Trophoblast cell (in vitro differentiated cells and primary cell): ENCODE data around the gene PACS2.

Experiments used
- DNase-seq, 2 donors: peaks; one replicate each; pipeline ENCODE4 v3.0.0-alpha.2; 2016
- H2AFZ ChIP-seq: 2 replicates; pipeline ENCODE4 v1.6.1; 2013; ENCODE audit warnings: low read length, moderate library complexity, mild to moderate bottlenecking; ENCODE audit not compliant: insufficient read depth, poor library complexity
- H2AK5ac ChIP-seq: 2 replicates; pipeline ENCODE4 v1.6.1; 2013; ENCODE audit warnings: mild to moderate bottlenecking, low read length
- H2BK120ac ChIP-seq: 2 replicates; pipeline ENCODE4 v1.6.1; 2013; ENCODE audit warnings: low read length, mild to moderate bottlenecking, moderate library complexity; ENCODE audit not compliant: insufficient read depth, poor library complexity
- H2BK12ac ChIP-seq: 2 replicates; pipeline ENCODE4 v1.6.1; 2013; ENCODE audit warnings: mild to moderate bottlenecking, low read length, moderate library complexity
- H2BK5ac ChIP-seq: 2 replicates; pipeline ENCODE4 v1.6.1; 2013; ENCODE audit warnings: low read length, low read depth, moderate library complexity, mild to moderate bottlenecking; ENCODE audit not compliant: poor library complexity
- H3K14ac ChIP-seq: 2 replicates; pipeline ENCODE4 v1.6.1; 2013; ENCODE audit warnings: mild to moderate bottlenecking, low read length
- H3K18ac ChIP-seq: 2 replicates; pipeline ENCODE4 v1.6.1; 2013; ENCODE audit warnings: mild to moderate bottlenecking, low read length
- H3K23ac ChIP-seq: 2 replicates; pipeline ENCODE4 v1.6.1; 2013; ENCODE audit warnings: low read length
- H3K27ac ChIP-seq: 2 replicates; pipeline ENCODE4 v1.5.1; 2013; ENCODE audit warnings: low read depth, mild to moderate bottlenecking, inconsistent platforms, low read length, moderate library complexity
- H3K27me3 ChIP-seq: 2 replicates; pipeline ENCODE4 v1.6.1; 2013; ENCODE audit warnings: inconsistent platforms, mild to moderate bottlenecking, low read length, moderate library complexity; ENCODE audit not compliant: insufficient read depth
- H3K36me3 ChIP-seq, 2 experiments: 1 replicate in 1 of 2; 2 replicates in 1 of 2; pipeline ENCODE4 v1.6.1; 2013; ENCODE audit warnings: low read length in 2 of 2, mild to moderate bottlenecking in 2 of 2, moderate library complexity in 1 of 2; ENCODE audit not compliant: insufficient read depth in 2 of 2, control insufficient read depth in 1 of 2
- H3K4ac ChIP-seq: 2 replicates; pipeline ENCODE4 v1.6.1; 2013; ENCODE audit warnings: low read depth, mild to moderate bottlenecking, low read length, moderate library complexity
- H3K4me1 ChIP-seq, 2 experiments: 1 replicate in 1 of 2; 2 replicates in 1 of 2; pipeline ENCODE4 v1.6.1; 2013; ENCODE audit warnings: low read length in 2 of 2, mild to moderate bottlenecking in 2 of 2, moderate library complexity in 1 of 2; ENCODE audit not compliant: insufficient read depth in 2 of 2, control insufficient read depth in 1 of 2
- H3K4me2 ChIP-seq: 2 replicates; pipeline ENCODE4 v1.6.1; 2013; ENCODE audit warnings: inconsistent platforms, mild to moderate bottlenecking, low read length, moderate library complexity
- H3K4me3 ChIP-seq: 2 replicates; pipeline ENCODE4 v1.5.1; 2013; ENCODE audit warnings: mild to moderate bottlenecking, low read depth, low read length, inconsistent platforms
- H3K79me1 ChIP-seq: one replicate; pipeline ENCODE4 v1.6.1; 2013; ENCODE audit warnings: low read length
- H3K79me2 ChIP-seq: 2 replicates; pipeline ENCODE4 v1.6.1; 2013; ENCODE audit warnings: low read length, mild to moderate bottlenecking; ENCODE audit not compliant: control insufficient read depth, insufficient read depth, poor library complexity
- H3K9ac ChIP-seq: 2 replicates; pipeline ENCODE4 v1.6.1; 2013; ENCODE audit warnings: mild to moderate bottlenecking, low read length
- H3K9me3 ChIP-seq: 2 replicates; pipeline ENCODE4 v1.6.1; 2013; ENCODE audit warnings: low read depth, mild to moderate bottlenecking, control low read depth, inconsistent platforms, low read length; ENCODE audit not compliant: insufficient read depth
- H4K12ac ChIP-seq: 2 replicates; pipeline ENCODE4 v1.6.1; 2013; ENCODE audit warnings: low read depth, mild to moderate bottlenecking, low read length, moderate library complexity
- H4K8ac ChIP-seq: 2 replicates; pipeline ENCODE4 v1.6.1; 2013; ENCODE audit warnings: low read depth, mild to moderate bottlenecking, low read length, moderate library complexity
- H4K91ac ChIP-seq: one replicate; pipeline ENCODE4 v1.6.1; 2013; ENCODE audit warnings: low read depth, mild to moderate bottlenecking, low read length, moderate library complexity
- WGBS: extraction: QIAGEN DNeasy Blood & Tissue Kit; methylation state at CpG from one replicate; pipeline ENCODE4 v1.1.7; 2013; ENCODE audit warnings: missing lambda C conversion rate; ENCODE audit not compliant: insufficient read length, insufficient coverage; ENCODE audit errors: extremely low coverage; 5-methylcytosine and 5-hydroxymethylcytosine counted together

The PACS2 gene

DNA sequence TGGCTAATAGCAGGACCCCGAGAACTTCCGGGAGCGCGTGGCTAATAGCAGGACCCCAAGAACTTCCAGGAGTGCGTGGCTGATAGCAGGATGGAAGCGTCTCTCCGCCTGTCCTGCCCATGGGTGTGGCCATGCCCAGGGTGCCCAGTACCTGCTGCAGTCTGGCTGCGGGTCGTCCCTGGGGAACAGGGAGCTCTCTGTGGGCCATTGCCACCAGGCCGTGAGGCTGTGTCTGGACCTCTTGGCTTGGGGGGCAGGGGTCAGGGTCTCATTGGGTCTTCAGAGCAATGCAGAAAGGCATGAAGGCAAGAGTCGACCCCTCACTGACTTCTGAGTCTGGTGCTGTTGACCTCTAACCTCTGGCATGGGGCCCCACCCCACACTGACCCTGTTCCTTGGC, 35.4 kb downstream of the PACS2 start:
- Histone ChIP-seq H2BK12ac (no peak overlapping the region), H3K23ac (no peak overlapping the region), H3K36me3 (peaks cover 1 to 10% of the 10 kb centered on the region in 2 experiments), H4K91ac (no peak overlapping the region), H4K8ac (no peak overlapping the region), H3K4me2 (no peak overlapping the region), H3K4me3 (no peak overlapping the region), H3K27ac (no peak overlapping the region), H3K79me2 (no peaks in the 10 kb centered on the region), H3K14ac (no peak overlapping the region), H4K12ac (no peak overlapping the region), H3K4ac (no peak overlapping the region), H3K27me3 (no peaks in the 10 kb centered on the region), H3K9ac (no peak overlapping the region), H2BK120ac (no peak overlapping the region), H2AFZ (no peak overlapping the region), H3K79me1 (no peaks in the 10 kb centered on the region), H2BK5ac (no peak overlapping the region), H3K18ac (no peak overlapping the region), H2AK5ac (no peak overlapping the region), H3K9me3 (peaks cover 4% of the 10 kb centered on the region), H3K4me1 (no peaks in the 10 kb centered on the region)
- no peak for DNase-seq
- WGBS, result no CpG with 5 or more reads among the region's 11 CpGs

DNA sequence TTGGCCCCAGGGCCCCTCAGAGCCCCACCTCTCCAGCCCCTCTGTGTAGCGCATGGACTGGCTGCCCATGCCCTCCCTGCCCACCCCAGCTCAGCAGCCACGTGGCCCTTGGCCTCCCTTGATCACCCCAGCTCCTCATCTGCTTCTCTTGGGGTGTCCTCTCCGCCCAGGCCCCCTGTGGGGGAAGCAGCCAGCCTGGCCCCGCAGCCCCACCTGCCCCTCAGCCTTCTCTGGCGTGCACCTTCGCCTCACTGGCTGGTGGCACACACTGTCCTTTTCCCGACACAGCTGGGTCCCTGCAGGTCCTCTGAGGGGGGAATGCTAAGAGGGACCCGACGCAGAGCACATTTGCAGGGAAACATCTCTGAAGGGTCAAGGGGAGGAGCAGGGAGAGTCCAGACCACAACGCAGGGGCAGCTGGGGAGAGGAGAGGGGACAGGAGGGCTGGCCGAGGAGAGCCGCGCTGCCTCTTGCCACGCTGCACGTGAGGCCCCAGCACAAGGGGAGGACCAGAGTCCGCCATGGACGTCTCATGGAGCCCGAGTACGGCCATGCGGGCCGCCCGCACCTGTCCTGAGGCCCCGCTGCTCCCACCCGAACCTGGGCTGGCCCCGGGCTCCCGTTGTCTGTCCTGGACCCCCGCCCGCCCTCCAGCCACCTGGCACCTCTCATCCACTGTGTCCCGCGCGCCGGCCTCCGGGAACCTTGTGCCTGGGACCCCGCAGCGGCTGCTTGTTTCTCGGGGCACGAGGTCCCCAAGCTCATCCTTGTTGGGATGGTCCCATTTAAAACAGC, 36.1 kb downstream of the PACS2 start:
- Histone ChIP-seq H2AFZ (no peak overlapping the region), H3K27me3 (no peaks in the 10 kb centered on the region), H3K9ac (no peak overlapping the region), H3K18ac (no peak overlapping the region), H3K27ac (no peak overlapping the region), H3K9me3 (peaks cover 4% of the 10 kb centered on the region), H3K4me1 (no peaks in the 10 kb centered on the region), H3K79me2 (no peaks in the 10 kb centered on the region), H2BK120ac (no peak overlapping the region), H2AK5ac (no peak overlapping the region), H2BK5ac (no peak overlapping the region), H3K14ac (no peak overlapping the region), H3K4ac (no peak overlapping the region), H3K4me3 (no peak overlapping the region), H4K8ac (no peak overlapping the region), H4K12ac (no peak overlapping the region), H3K23ac (no peak overlapping the region), H4K91ac (no peak overlapping the region), H3K4me2 (no peak overlapping the region), H3K79me1 (no peaks in the 10 kb centered on the region), H2BK12ac (no peak overlapping the region), H3K36me3 (peaks cover 7 to 14% of the 10 kb centered on the region in 2 experiments)
- DNase-seq, result no peak
- no CpG with 5 or more reads among the region's 37 CpGs for WGBS

DNA sequence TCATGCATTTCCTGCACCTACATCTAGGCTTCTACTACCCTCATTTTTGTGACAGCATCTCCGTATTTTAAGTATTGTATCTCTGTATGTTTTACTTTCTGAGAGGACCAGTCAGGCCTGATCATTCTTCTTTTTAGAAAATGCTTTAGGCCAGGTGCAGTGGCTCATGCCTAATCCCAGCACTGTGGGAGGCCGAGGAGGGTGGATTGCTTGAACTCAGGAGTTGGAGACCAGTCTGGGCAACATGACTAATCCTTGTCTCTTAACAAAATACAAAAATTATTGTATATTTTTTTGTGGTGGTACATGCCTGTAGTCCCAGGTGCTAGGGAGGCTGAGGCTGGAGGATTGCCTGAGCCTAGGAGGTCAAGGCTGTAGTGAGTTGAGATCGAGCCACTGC, 36.9 kb downstream of the PACS2 start:
- Histone ChIP-seq H3K9ac (no peak overlapping the region), H2BK5ac (no peak overlapping the region), H3K4ac (no peak overlapping the region), H2BK120ac (no peak overlapping the region), H3K4me2 (no peak overlapping the region), H3K4me3 (no peak overlapping the region), H3K79me1 (no peaks in the 10 kb centered on the region), H4K8ac (no peak overlapping the region), H3K9me3 (peaks cover 2% of the 10 kb centered on the region), H4K91ac (no peak overlapping the region), H2AFZ (no peak overlapping the region), H3K4me1 (no peaks in the 10 kb centered on the region), H3K27me3 (no peaks in the 10 kb centered on the region), H3K14ac (no peak overlapping the region), H3K23ac (no peak overlapping the region), H4K12ac (no peak overlapping the region), H3K79me2 (no peaks in the 10 kb centered on the region), H2BK12ac (no peak overlapping the region), H3K18ac (no peak overlapping the region), H2AK5ac (no peak overlapping the region), H3K27ac (no peak overlapping the region), H3K36me3 (peaks cover 13 to 21% of the 10 kb centered on the region in 2 experiments)
- WGBS, result no CpG with 5 or more reads among the region's 3 CpGs
- no peak for DNase-seq

GRCh38 chr14:105351920-105352851, 37.6 kb downstream of the PACS2 start:
- no peak overlapping the region for H4K12ac ChIP-seq
- DNase-seq, result peak; percentile 85 to 96
- H3K27me3 ChIP-seq, result no peaks in the 10 kb centered on the region
- no CpG with 5 or more reads among the region's 26 CpGs for WGBS
- no peaks in the 10 kb centered on the region for H3K79me1 ChIP-seq
- H2BK12ac ChIP-seq, result no peak overlapping the region
- H4K8ac ChIP-seq, result no peak overlapping the region
- H3K18ac ChIP-seq, result no peak overlapping the region
- no peak overlapping the region for H3K9ac ChIP-seq
- no peak overlapping the region for H3K14ac ChIP-seq
- H3K23ac ChIP-seq, result no peak overlapping the region
- H3K9me3 ChIP-seq, result peaks cover 2% of the 10 kb centered on the region
- no peak overlapping the region for H3K27ac ChIP-seq
- no peak overlapping the region for H2BK120ac ChIP-seq
- H3K36me3 ChIP-seq, result peaks cover 13 to 21% of the 10 kb centered on the region in 2 experiments
- no peak overlapping the region for H3K4me2 ChIP-seq
- no peak overlapping the region for H3K4ac ChIP-seq
- H2BK5ac ChIP-seq, result no peak overlapping the region
- no peaks in the 10 kb centered on the region for H3K4me1 ChIP-seq
- H3K79me2 ChIP-seq, result no peaks in the 10 kb centered on the region
- no peak overlapping the region for H3K4me3 ChIP-seq
- no peak overlapping the region for H2AFZ ChIP-seq
- H4K91ac ChIP-seq, result no peak overlapping the region
- H2AK5ac ChIP-seq, result no peak overlapping the region
